ENCODE results near the gene DAAM1.

DNA sequence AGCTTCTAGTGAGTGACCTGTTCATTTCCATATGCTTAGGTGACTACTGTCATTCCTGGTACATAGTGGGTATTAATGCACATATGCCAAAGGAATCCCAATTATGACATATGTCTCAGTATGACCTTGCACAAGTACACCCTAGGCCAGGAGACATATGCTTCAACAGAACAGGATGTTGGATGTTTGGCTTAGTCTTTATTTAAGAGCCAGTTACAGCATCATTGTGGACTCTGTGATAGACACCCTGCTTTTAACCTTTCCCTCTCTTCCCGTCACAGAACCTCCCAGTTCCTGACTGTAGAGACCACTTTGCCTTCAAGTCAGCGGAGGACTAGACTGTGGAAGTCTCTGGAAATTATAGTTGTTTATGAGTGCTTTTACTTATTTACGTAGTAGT, 72.9 kb downstream of the DAAM1 start:
- TF ChIP-seq, protein P1, sequence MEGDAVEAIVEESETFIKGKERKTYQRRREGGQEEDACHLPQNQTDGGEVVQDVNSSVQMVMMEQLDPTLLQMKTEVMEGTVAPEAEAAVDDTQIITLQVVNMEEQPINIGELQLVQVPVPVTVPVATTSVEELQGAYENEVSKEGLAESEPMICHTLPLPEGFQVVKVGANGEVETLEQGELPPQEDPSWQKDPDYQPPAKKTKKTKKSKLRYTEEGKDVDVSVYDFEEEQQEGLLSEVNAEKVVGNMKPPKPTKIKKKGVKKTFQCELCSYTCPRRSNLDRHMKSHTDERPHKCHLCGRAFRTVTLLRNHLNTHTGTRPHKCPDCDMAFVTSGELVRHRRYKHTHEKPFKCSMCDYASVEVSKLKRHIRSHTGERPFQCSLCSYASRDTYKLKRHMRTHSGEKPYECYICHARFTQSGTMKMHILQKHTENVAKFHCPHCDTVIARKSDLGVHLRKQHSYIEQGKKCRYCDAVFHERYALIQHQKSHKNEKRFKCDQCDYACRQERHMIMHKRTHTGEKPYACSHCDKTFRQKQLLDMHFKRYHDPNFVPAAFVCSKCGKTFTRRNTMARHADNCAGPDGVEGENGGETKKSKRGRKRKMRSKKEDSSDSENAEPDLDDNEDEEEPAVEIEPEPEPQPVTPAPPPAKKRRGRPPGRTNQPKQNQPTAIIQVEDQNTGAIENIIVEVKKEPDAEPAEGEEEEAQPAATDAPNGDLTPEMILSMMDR (IDR thresholded peaks at IDR 0.05) = no peak
- TF ChIP-seq POLR2A (IDR thresholded peaks at IDR 0.05) = no peak

Measured in uterus (tissue), 2 donors.